Chondrocyte (in vitro differentiated cells): ENCODE data around the gene CPXM2. TPM values are rescaled to one million over a fixed set of nuclear protein-coding genes. Genes with fewer than 3 reads are reported as not detected.

Experiments
- DNase-seq: peaks from one replicate; pipeline ENCODE4 v3.0.0; 2021; ENCODE audit warnings: mixed read lengths, low spot score
- H3K27ac Mint-ChIP-seq: one replicate; pipeline ENCODE4 v1.8.0; 2021; ENCODE audit warnings: mild to moderate bottlenecking, moderate library complexity, mixed read lengths; ENCODE audit not compliant: unreplicated experiment
- H3K27me3 Mint-ChIP-seq: 2 replicates; pipeline ENCODE4 v1.8.0; 2021; ENCODE audit warnings: low read depth, mixed read lengths
- H3K36me3 Mint-ChIP-seq: 2 replicates; pipeline ENCODE4 v1.8.0; 2021; ENCODE audit warnings: low read depth, mixed read lengths
- H3K4me1 Mint-ChIP-seq: 2 replicates; pipeline ENCODE4 v1.8.0; 2021; ENCODE audit warnings: low read depth, mild to moderate bottlenecking, mixed read lengths
- H3K4me3 Mint-ChIP-seq: one replicate; pipeline ENCODE4 v1.8.0; 2021; ENCODE audit warnings: mild to moderate bottlenecking, moderate library complexity, mixed read lengths; ENCODE audit not compliant: unreplicated experiment
- H3K9me3 Mint-ChIP-seq: 2 replicates; pipeline ENCODE4 v1.8.0; 2021; ENCODE audit warnings: low read depth, mixed read lengths
- total RNA-seq: library from RNA; stranded (reverse); gene quantifications from 3 replicates; pipeline ENCODE4 v1.2.1, GENCODE V29; 2021
- TF ChIP-seq, protein P1 (sequence below): fragments of 200-600 bp; sonication (generic); IDR thresholded peaks from 2 replicates; pipeline ENCODE4 v1.5.0; 2021; ENCODE audit warnings: antibody characterized with exemption, mild to moderate bottlenecking, moderate library complexity

The CPXM2 gene
- total RNA-seq, 1 donor from 2014 or later = not detected

DNA sequence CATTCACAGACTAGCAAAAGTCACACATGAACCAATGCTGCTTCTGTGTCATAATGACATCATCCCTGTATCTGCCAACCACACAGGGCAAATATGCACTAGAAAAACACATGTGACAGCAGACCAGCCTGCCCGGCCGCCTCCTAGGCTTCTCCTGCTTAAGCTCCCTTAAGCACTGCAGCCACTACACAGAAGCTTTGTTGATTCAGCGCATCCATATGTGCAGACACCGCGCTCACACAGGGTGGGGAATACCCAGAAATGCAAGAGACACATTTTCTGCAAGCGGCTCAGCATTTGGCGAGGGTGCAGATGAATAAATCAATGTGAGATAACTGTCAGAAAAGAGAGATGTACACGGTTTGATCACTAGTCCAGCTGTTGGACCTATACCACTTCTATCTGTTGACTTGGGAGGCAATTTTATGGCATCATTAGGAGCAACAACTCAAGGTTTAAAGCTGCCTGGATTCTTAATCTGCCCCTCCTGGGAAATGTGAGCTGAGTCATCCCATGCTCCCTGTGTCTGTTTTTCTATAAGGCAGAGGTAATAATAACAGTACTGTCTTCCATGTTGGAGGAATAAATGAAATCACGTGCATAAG is 33.4 kb downstream of the CPXM2 start:
- Mint-ChIP-seq H3K4me1 (no peaks in the 10 kb centered on the region), H3K4me3 (no peak overlapping the region), H3K27ac (no peak overlapping the region), H3K36me3 (no peaks in the 10 kb centered on the region), H3K9me3 (no peaks in the 10 kb centered on the region), H3K27me3 (peaks cover 10% of the 10 kb centered on the region)
- TF ChIP-seq, protein P1, sequence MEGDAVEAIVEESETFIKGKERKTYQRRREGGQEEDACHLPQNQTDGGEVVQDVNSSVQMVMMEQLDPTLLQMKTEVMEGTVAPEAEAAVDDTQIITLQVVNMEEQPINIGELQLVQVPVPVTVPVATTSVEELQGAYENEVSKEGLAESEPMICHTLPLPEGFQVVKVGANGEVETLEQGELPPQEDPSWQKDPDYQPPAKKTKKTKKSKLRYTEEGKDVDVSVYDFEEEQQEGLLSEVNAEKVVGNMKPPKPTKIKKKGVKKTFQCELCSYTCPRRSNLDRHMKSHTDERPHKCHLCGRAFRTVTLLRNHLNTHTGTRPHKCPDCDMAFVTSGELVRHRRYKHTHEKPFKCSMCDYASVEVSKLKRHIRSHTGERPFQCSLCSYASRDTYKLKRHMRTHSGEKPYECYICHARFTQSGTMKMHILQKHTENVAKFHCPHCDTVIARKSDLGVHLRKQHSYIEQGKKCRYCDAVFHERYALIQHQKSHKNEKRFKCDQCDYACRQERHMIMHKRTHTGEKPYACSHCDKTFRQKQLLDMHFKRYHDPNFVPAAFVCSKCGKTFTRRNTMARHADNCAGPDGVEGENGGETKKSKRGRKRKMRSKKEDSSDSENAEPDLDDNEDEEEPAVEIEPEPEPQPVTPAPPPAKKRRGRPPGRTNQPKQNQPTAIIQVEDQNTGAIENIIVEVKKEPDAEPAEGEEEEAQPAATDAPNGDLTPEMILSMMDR = no peak
- no peak for DNase-seq

DNA sequence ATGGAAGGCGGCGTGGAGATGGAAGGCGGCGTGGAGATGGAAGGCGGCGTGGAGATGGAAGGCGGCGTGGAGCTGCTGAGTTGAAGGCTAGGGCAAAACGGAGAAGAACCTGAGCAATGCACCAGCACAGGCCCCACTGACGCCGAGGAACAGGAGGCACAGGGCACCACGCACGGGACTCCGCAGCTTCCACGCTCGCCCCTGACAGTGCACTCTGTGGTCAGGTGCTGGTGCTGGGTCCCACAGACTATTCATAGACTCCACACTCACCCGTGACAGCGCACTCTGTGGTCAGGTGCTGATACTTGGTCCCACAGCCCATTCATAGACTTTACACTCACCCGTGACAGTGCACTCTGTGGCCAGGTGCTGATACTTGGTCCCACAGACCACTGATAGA is 34.0 kb downstream of the CPXM2 start:
- Mint-ChIP-seq H3K27me3 (peaks cover 10% of the 10 kb centered on the region), H3K9me3 (no peaks in the 10 kb centered on the region), H3K36me3 (no peaks in the 10 kb centered on the region), H3K4me1 (no peaks in the 10 kb centered on the region), H3K4me3 (no peak overlapping the region), H3K27ac (no peak overlapping the region)
- no peak for DNase-seq
- TF ChIP-seq, protein P1 = no peak

DNA sequence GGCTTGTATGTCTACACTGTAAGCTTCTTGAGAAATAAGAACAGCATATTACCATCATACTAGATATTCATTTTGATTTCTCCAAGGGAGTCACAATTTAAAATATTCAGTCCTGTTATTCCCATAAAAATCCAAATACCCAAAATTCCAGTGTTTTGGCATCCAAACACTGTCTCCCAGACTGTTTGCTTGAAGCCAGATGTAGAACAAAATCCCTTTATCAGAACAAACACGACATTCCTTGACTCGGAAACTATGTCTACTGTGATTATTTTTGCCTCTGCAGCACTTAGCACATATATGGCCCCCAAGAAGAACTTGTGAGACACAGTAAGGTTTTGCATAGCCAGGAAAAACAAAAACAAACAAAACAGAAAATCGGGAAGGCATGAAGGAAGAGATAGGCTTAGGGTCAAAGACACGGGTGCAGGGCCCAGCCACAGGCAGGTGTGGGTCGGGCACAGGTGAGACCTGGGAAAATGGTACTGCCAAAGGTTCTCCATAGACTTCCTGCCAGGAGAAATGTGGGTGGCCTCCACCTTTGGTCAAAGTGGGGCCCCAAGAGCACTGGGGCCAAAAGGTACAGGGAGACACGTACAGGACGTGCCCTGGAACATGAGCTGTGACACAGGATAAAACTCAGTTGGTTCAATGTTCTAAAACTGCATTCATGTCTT is 36.5 kb downstream of the CPXM2 start:
- TF ChIP-seq, protein P1 = no peak

DNA sequence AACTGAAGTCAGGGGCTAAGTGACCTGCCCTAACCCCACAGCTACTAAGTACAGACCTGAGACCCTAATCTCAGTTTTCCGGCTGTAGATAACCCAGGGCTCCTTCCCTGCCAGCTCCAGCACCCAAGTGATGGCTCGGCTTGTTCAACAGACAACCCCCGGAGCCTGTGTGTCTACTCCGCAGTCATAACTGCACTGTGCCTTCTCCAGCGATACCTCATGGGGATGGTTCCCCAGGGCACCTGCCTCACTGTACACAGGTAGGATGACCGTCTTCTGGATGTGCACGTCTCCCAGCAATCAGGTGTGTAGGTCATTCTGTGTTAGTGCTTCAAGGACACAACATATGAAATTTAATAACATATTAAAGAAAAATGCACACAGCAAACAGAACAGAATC is 37.1 kb downstream of the CPXM2 start:
- Mint-ChIP-seq H3K9me3 (no peaks in the 10 kb centered on the region), H3K27ac (no peak overlapping the region), H3K4me1 (no peaks in the 10 kb centered on the region), H3K36me3 (no peaks in the 10 kb centered on the region), H3K4me3 (no peak overlapping the region), H3K27me3 (peaks cover 8% of the 10 kb centered on the region)
- TF ChIP-seq, protein P1 = no peak
- DNase-seq = no peak

More for the DNA sequence above, 36.5 kb downstream of the CPXM2 start:
- no peaks in the 10 kb centered on the region for H3K4me1 Mint-ChIP-seq
- H3K36me3 Mint-ChIP-seq = no peaks in the 10 kb centered on the region
- no peak for DNase-seq
- peaks cover 8% of the 10 kb centered on the region for H3K27me3 Mint-ChIP-seq
- H3K4me3 Mint-ChIP-seq = no peak overlapping the region
- H3K9me3 Mint-ChIP-seq = no peaks in the 10 kb centered on the region
- no peak overlapping the region for H3K27ac Mint-ChIP-seq

DNA sequence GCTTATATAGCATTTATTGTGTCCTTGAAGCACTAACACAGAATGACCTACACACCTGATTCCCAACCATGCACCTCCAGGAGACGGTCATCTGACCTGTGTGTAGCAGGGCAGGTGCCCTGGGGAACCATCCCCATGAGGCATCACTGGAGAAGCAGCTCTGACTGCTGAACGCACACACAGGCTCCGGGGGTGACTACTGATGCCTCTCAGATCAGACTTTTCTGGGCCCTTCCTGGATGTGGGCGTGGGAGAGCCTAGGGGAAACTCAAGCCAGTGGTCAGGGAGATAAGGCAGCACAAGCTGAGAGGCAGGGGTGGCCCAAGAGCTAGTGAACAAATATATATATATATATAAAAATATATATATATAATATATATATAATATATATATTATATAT is 37.6 kb downstream of the CPXM2 start:
- TF ChIP-seq, protein P1 = no peak
- peaks cover 9% of the 10 kb centered on the region for H3K27me3 Mint-ChIP-seq
- no peak for DNase-seq
- no peaks in the 10 kb centered on the region for H3K4me1 Mint-ChIP-seq
- H3K36me3 Mint-ChIP-seq = no peaks in the 10 kb centered on the region
- no peak overlapping the region for H3K27ac Mint-ChIP-seq
- H3K4me3 Mint-ChIP-seq = no peak overlapping the region
- H3K9me3 Mint-ChIP-seq = no peaks in the 10 kb centered on the region
